HCT116 (cell line): ENCODE data around the gene SLA2.
"Not testable (repeated sequence)": the region's sequence is repeated elsewhere in the genome, so short reads cannot be mapped to it uniquely, and the experiment has no call there.

Source experiments
- ATF3 ChIP-seq: IDR thresholded peaks from 2 replicates; pipeline ENCODE4 v1.6.1; 2012
- CEBPB ChIP-seq: IDR thresholded peaks from 2 replicates; pipeline ENCODE4 v1.6.1; 2012; ENCODE audit warnings: low read depth
- CTCF ChIP-seq, 3 experiments: fragments of 200-600 bp in 1 of 3; sonication (generic) in 1 of 3; IDR thresholded peaks in 2 of 3; conservative IDR thresholded peaks in 1 of 3; 2 replicates each; pipeline ENCODE4 v1.5.1; 2012 to 2017; ENCODE audit warnings: low read depth in 2 of 3, low read length in 2 of 3, antibody characterized with exemption in 1 of 3, borderline replicate concordance in 1 of 3, control low read depth in 1 of 3, mild to moderate bottlenecking in 1 of 3, mixed read lengths in 1 of 3, mixed run types in 1 of 3, moderate library complexity in 1 of 3; ENCODE audit not compliant: insufficient read depth in 1 of 3
- JUND ChIP-seq: IDR thresholded peaks from 2 replicates; pipeline ENCODE4 v1.6.1; 2012
- MAX ChIP-seq: IDR thresholded peaks from 2 replicates; pipeline ENCODE4 v1.6.1; 2012
- POLR2A ChIP-seq: IDR thresholded peaks from 2 replicates; pipeline ENCODE4 v1.7.0; 2011; ENCODE audit warnings: borderline replicate concordance; ENCODE audit not compliant: insufficient read depth, insufficient read length; ENCODE audit errors: extremely low read depth
- POLR2AphosphoS5 ChIP-seq: IDR thresholded peaks from 2 replicates; pipeline ENCODE4 v1.6.1; 2011; ENCODE audit warnings: mild to moderate bottlenecking, low read depth, low read length, moderate library complexity
- RAD21 ChIP-seq: IDR thresholded peaks from 2 replicates; pipeline ENCODE4 v1.6.1; 2012; ENCODE audit warnings: low read depth, mild to moderate bottlenecking
- REST ChIP-seq: IDR thresholded peaks from 2 replicates; pipeline ENCODE4 v1.6.1; 2012; ENCODE audit warnings: low read depth
- ZFX ChIP-seq: fragments of 450-650 bp; IDR thresholded peaks from 2 replicates; pipeline ENCODE4 v1.6.1; 2017
- TF ChIP-seq, protein P1 (sequence below): IDR thresholded peaks from 2 replicates; pipeline ENCODE4 v1.6.1; 2011; ENCODE audit warnings: mild to moderate bottlenecking, low read length, moderate library complexity; ENCODE audit not compliant: insufficient replicate concordance; ENCODE audit errors: extremely low read depth

- not testable (repeated sequence) for TF ChIP-seq JUND; ZFX; CTCF (IDR thresholded peaks at IDR 0.05 in 2 of 3, conservative IDR thresholded peaks at IDR 0.05 in 1 of 3; ENCODE audit: borderline replicate concordance in 1 of 3, insufficient read depth in 1 of 3, low read depth in 2 of 3, low read length in 2 of 3); POLR2A; POLR2AphosphoS5; RAD21; MAX; ATF3; REST; CEBPB
- TF ChIP-seq, protein P1, sequence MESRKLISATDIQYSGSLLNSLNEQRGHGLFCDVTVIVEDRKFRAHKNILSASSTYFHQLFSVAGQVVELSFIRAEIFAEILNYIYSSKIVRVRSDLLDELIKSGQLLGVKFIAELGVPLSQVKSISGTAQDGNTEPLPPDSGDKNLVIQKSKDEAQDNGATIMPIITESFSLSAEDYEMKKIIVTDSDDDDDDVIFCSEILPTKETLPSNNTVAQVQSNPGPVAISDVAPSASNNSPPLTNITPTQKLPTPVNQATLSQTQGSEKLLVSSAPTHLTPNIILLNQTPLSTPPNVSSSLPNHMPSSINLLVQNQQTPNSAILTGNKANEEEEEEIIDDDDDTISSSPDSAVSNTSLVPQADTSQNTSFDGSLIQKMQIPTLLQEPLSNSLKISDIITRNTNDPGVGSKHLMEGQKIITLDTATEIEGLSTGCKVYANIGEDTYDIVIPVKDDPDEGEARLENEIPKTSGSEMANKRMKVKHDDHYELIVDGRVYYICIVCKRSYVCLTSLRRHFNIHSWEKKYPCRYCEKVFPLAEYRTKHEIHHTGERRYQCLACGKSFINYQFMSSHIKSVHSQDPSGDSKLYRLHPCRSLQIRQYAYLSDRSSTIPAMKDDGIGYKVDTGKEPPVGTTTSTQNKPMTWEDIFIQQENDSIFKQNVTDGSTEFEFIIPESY = not testable (repeated sequence)
These were observed 37.6 kb downstream of the SLA2 start for GRCh38 chr20:36608388-36608728.
